Breast epithelium (tissue), 3 donors: ENCODE data around the gene ANKRD35.

Experiments
- CTCF ChIP-seq, 3 donors: fragments of 450-650 bp; IDR thresholded peaks; one replicate each; pipeline ENCODE4 v1.5.1; 2016 to 2017; ENCODE audit warnings: antibody characterized with exemption in 3 of 3, mild to moderate bottlenecking in 3 of 3, moderate library complexity in 3 of 3
- POLR2A ChIP-seq: fragments of 450-650 bp; IDR thresholded peaks from one replicate; pipeline ENCODE4 v1.6.1; 2016; ENCODE audit warnings: antibody characterized with exemption, mild to moderate bottlenecking, moderate library complexity
- POLR2AphosphoS5 ChIP-seq, 3 donors: sonication (generic); formaldehyde crosslinking; IDR thresholded peaks; one replicate each; pipeline ENCODE4 v1.6.1; 2017; ENCODE audit warnings: antibody characterized with exemption in 3 of 3

- TF ChIP-seq CTCF (IDR thresholded peaks at IDR 0.05) (no peak), POLR2A (no peak), POLR2AphosphoS5 (IDR thresholded peaks at IDR 0.05) (no peak)
Measured at GRCh38 chr1:145922266-145922665, 36.6 kb upstream of the ANKRD35 start.
